MM.1S (cell line): Measurements from ENCODE around the gene GLRX2.

ENCODE experiments used
- DNase-seq: peaks from one replicate; pipeline ENCODE4 v3.0.0-alpha.2; 2015
- H2AFZ ChIP-seq: fragments of 300-600 bp; sonication (generic); 2 replicates; pipeline ENCODE4 v1.6.0; 2016; ENCODE audit warnings: antibody characterized with exemption, low read length
- H3F3A ChIP-seq: fragments of 300-600 bp; sonication (generic); 2 replicates; pipeline ENCODE4 v1.6.1; 2016; ENCODE audit warnings: mild to moderate bottlenecking, antibody characterized with exemption, low read length, moderate library complexity, mixed read lengths; ENCODE audit not compliant: insufficient read depth
- H3K27ac ChIP-seq: fragments of 300-600 bp; sonication (generic); 2 replicates; pipeline ENCODE4 v1.5.1; 2016; ENCODE audit warnings: mild to moderate bottlenecking, low read length
- H3K27me3 ChIP-seq: fragments of 300-600 bp; sonication (generic); replicated peaks from 2 replicates; pipeline ENCODE4 v1.6.0; 2016; ENCODE audit warnings: low read length; ENCODE audit not compliant: insufficient read depth
- H3K36me3 ChIP-seq: fragments of 300-600 bp; sonication (generic); replicated peaks from 2 replicates; pipeline ENCODE4 v1.6.1; 2016; ENCODE audit warnings: mild to moderate bottlenecking, low read length, mixed read lengths; ENCODE audit not compliant: insufficient read depth
- H3K4me1 ChIP-seq: fragments of 300-600 bp; sonication (generic); 2 replicates; pipeline ENCODE4 v1.6.1; 2016; ENCODE audit warnings: low read length, mixed read lengths
- H3K4me2 ChIP-seq: fragments of 300-600 bp; sonication (generic); 2 replicates; pipeline ENCODE4 v1.6.0; 2016; ENCODE audit warnings: low read depth, low read length
- H3K4me3 ChIP-seq: fragments of 300-600 bp; sonication (generic); 2 replicates; pipeline ENCODE4 v1.5.1; 2016; ENCODE audit warnings: low read length, mixed read lengths
- H3K79me2 ChIP-seq: fragments of 300-600 bp; sonication (generic); 2 replicates; pipeline ENCODE4 v1.6.1; 2016; ENCODE audit warnings: mixed run types, low read length, mixed read lengths
- H3K9ac ChIP-seq: fragments of 300-600 bp; sonication (generic); 2 replicates; pipeline ENCODE4 v1.6.1; 2016; ENCODE audit warnings: low read length, mixed read lengths
- H3K9me2 ChIP-seq: fragments of 300-600 bp; sonication (generic); replicated peaks from 2 replicates; pipeline ENCODE4 v1.6.1; 2016; ENCODE audit warnings: mild to moderate bottlenecking, low read length, mixed read lengths; ENCODE audit not compliant: insufficient read depth
- H3K9me3 ChIP-seq: fragments of 300-600 bp; sonication (generic); replicated peaks from 2 replicates; pipeline ENCODE4 v1.6.1; 2016; ENCODE audit warnings: mild to moderate bottlenecking, low read length, mixed read lengths; ENCODE audit not compliant: insufficient read depth
- H4K20me1 ChIP-seq: fragments of 300-600 bp; sonication (generic); 2 replicates; pipeline ENCODE4 v1.6.1; 2016; ENCODE audit warnings: mild to moderate bottlenecking, low read length, moderate library complexity, mixed read lengths; ENCODE audit not compliant: insufficient read depth
- EZH2 ChIP-seq: fragments of 300-600 bp; sonication (generic); optimal IDR thresholded peaks from 2 replicates; pipeline ENCODE3; 2017; ENCODE audit warnings: low read depth, mild to moderate bottlenecking, antibody characterized with exemption, low read length, mixed read lengths
- EZH2phosphoT487 ChIP-seq: fragments of 300-600 bp; sonication (generic); IDR thresholded peaks from 2 replicates; pipeline ENCODE4 v1.6.1; 2018; ENCODE audit warnings: antibody characterized with exemption, low read length
- TF ChIP-seq, protein P1 (sequence below): fragments of 300-600 bp; sonication (generic); IDR thresholded peaks from 2 replicates; pipeline ENCODE4 v1.5.1; 2016; ENCODE audit warnings: antibody characterized with exemption, low read length, mixed read lengths

Gene GLRX2

DNA sequence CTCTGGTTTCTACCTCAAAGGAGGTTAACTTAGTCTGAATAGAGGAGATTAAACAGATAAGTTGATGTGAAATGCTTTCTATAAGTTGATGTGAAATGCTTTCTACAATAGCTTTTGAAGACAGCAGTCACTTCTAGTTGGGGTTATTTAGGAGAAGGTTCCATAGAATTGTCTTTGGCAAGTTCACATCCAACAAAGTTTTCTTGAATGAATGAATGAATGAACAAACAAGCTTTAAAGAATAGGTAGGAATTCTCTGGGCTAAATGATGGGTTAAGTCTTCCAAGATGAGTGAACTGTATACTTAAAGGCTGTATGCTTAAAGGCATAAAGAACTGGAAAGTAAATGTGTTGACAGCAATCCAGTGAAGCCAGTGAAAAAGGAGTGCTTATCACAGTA, 18.5 kb upstream of the GLRX2 start:
- Histone ChIP-seq H3F3A (peaks cover 18% of the 10 kb centered on the region), H2AFZ (no peak overlapping the region), H3K27ac (no peak overlapping the region), H3K9me3 (no peaks in the 10 kb centered on the region), H3K27me3 (no peaks in the 10 kb centered on the region), H4K20me1 (peaks cover 5% of the 10 kb centered on the region; the same call in 1 of the 2 replicates), H3K36me3 (no peaks in the 10 kb centered on the region; the same call in 1 of the 2 replicates), H3K79me2 (peaks cover 63% of the 10 kb centered on the region), H3K4me2 (peak overlapping the region; percentile 85), H3K9me2 (no peaks in the 10 kb centered on the region), H3K4me3 (peak overlapping the region; percentile 74), H3K9ac (no peak overlapping the region), H3K4me1 (peaks cover 13% of the 10 kb centered on the region; the same call in 1 of the 2 replicates)
- no peak for TF ChIP-seq EZH2phosphoT487
- TF ChIP-seq EZH2 = no peak
- TF ChIP-seq, protein P1, sequence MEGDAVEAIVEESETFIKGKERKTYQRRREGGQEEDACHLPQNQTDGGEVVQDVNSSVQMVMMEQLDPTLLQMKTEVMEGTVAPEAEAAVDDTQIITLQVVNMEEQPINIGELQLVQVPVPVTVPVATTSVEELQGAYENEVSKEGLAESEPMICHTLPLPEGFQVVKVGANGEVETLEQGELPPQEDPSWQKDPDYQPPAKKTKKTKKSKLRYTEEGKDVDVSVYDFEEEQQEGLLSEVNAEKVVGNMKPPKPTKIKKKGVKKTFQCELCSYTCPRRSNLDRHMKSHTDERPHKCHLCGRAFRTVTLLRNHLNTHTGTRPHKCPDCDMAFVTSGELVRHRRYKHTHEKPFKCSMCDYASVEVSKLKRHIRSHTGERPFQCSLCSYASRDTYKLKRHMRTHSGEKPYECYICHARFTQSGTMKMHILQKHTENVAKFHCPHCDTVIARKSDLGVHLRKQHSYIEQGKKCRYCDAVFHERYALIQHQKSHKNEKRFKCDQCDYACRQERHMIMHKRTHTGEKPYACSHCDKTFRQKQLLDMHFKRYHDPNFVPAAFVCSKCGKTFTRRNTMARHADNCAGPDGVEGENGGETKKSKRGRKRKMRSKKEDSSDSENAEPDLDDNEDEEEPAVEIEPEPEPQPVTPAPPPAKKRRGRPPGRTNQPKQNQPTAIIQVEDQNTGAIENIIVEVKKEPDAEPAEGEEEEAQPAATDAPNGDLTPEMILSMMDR = no peak
- no peak for DNase-seq

DNA sequence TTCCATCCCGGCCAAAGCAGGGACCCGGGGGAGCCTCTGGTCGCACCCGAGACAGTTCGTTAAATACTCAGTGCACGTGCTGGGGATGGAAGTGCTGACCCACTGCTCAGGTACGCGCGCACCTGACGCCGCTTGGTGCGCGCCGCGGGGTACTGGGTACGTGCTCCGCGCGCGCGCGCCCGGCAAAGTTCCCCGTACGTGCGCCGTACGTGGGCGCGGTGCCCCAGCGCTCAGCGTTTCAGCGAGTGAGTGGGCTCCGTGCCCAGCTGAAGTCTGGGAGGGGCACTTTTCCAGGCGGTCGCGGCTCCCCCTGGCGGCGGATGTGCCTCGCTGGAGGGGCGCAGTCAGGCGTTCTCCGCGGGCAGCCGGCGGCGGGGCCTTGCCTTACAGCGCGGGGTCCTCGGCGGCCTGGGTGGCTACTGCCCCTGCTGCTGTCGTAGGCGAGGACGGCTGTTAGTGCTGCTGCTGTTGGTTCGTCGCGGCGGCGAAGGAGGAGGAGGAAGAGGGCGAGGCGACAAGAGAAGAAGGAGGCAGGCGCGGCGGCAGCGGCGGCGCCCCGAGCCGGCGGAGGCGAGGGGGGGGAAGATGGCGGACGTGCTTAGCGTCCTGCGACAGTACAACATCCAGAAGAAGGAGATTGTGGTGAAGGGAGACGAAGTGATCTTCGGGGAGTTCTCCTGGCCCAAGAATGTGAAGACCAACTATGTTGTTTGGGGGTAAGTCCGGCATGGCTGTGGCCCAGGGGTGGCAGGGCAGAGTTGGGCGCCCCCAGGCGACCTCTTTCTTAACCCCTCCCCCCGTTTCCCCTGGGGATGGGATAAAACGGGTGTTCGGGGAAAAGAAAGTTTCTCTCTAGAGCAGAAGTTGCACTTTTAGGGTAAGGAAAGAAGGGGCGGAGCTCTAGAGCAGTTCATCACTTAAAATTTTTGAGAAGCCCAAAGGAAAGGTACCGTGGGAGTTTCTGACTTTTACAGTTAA, 16.7 kb upstream of the GLRX2 start, which contains the start of gene CDC73:
Gene CDC73 (plus strand): TSS at position 416 of the 978 bp plus-strand sequence. CDS start 170 bp downstream, at position 586.
- TF ChIP-seq, protein P1 = peak; percentile 88
- no peak for TF ChIP-seq EZH2phosphoT487
- H3K27ac ChIP-seq = peak within 1 kb of the TSS; percentile 86
- no peaks in the 10 kb centered on the region; the same call in 1 of the 2 replicates for H3K36me3 ChIP-seq
- peaks cover 5% of the 10 kb centered on the region; the same call in 1 of the 2 replicates for H4K20me1 ChIP-seq
- H3F3A ChIP-seq = peaks cover 18% of the 10 kb centered on the region
- peak; percentile 97 for DNase-seq
- no peaks in the 10 kb centered on the region for H3K9me2 ChIP-seq
- peaks cover 14% of the 10 kb centered on the region; the same call in 1 of the 2 replicates for H3K4me1 ChIP-seq
- peaks cover 46% of the 10 kb centered on the region for H3K79me2 ChIP-seq
- peak within 1 kb of the TSS; percentile 75 for H3K9ac ChIP-seq
- H3K4me2 ChIP-seq = peak within 1 kb of the TSS; percentile 85
- peak within 1 kb of the TSS; percentile 74 for H3K4me3 ChIP-seq
- H2AFZ ChIP-seq = peak within 1 kb of the TSS; percentile 71
- H3K9me3 ChIP-seq = no peaks in the 10 kb centered on the region
- no peaks in the 10 kb centered on the region for H3K27me3 ChIP-seq

DNA sequence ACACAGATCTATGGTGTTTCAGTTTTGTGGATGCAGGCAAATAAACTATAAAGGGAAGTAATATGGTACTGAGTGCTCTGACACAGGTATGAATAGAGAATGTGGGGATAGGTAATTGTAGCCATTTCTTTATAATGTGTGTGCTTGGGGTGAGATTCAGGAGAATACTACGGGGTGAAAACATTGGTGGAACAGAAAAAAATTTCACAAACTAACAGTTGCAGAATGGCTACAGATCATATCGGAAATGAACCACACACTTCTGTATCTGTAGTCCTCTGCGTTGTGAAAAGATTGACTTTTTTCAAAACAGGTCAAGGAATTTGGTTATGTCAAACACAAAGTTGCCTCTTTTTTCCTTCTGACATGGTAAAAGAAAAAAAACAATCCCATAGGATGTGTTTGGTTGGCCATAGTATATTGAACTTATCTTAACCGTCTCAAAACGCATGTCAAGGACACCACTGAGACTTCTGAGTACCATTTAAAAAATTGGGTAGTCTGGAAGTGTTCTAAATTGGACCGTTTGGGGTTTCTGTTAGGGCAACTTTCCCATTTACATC, 15.5 kb upstream of the GLRX2 start:
- no peak overlapping the region for H3K27ac ChIP-seq
- no peaks in the 10 kb centered on the region for H3K36me3 ChIP-seq
- H4K20me1 ChIP-seq = peaks cover 5% of the 10 kb centered on the region; the same call in 1 of the 2 replicates
- H3K9ac ChIP-seq = no peak overlapping the region
- H3K9me3 ChIP-seq = no peaks in the 10 kb centered on the region
- H3K4me2 ChIP-seq = no peak overlapping the region
- no peaks in the 10 kb centered on the region for H3K9me2 ChIP-seq
- H3K4me1 ChIP-seq = peaks cover 14% of the 10 kb centered on the region; the same call in 1 of the 2 replicates
- H2AFZ ChIP-seq = 0 out of 2 replicates have a peak overlapping the region, but pooled peaks have one; percentile 71
- no peak overlapping the region for H3K4me3 ChIP-seq
- H3K27me3 ChIP-seq = no peaks in the 10 kb centered on the region
- H3K79me2 ChIP-seq = peaks cover 33% of the 10 kb centered on the region
- no peak for DNase-seq
- H3F3A ChIP-seq = peaks cover 18% of the 10 kb centered on the region
- TF ChIP-seq EZH2phosphoT487 = no peak
- TF ChIP-seq EZH2 = no peak
- TF ChIP-seq, protein P1 = no peak
